HG03095 (cell line): ENCODE data around the gene ZNF609.
A peak's percentile ranks its signal among the peaks of the same experiment; 100 is the strongest.

ENCODE experiments used
- ATAC-seq: cut with Tn5 transposase; IDR thresholded peaks from one replicate; pipeline ENCODE4 v1.9.1; 2021; ENCODE audit warnings: moderate library complexity; ENCODE audit not compliant: unreplicated experiment

ZNF609 gene

GRCh38 chr15:64536244-64536836, 76.0 kb downstream of the ZNF609 start:
- no peak for ATAC-seq

GRCh38 chr15:64542091-64542490, 81.7 kb downstream of the ZNF609 start:
- ATAC-seq, result no peak

GRCh38 chr15:64544450-64544849, 84.1 kb downstream of the ZNF609 start:
- no peak for ATAC-seq

GRCh38 chr15:64547275-64547674, 86.9 kb downstream of the ZNF609 start:
- ATAC-seq, result no peak

- no peak for ATAC-seq
These were observed 87.9 kb downstream of the ZNF609 start for GRCh38 chr15:64548235-64548634.

GRCh38 chr15:64549860-64550259, 89.5 kb downstream of the ZNF609 start:
- ATAC-seq, result no peak

- ATAC-seq, result no peak
These were observed 92.0 kb downstream of the ZNF609 start for GRCh38 chr15:64552281-64552948.

- no peak for ATAC-seq
These were observed 98.2 kb downstream of the ZNF609 start for GRCh38 chr15:64558460-64559179.

- ATAC-seq, result no peak
These were observed 98.9 kb downstream of the ZNF609 start for GRCh38 chr15:64559243-64559642.

GRCh38 chr15:64560501-64560900, 100.1 kb downstream of the ZNF609 start:
- ATAC-seq, result no peak

GRCh38 chr15:64560998-64561397, 100.6 kb downstream of the ZNF609 start:
- no peak for ATAC-seq

- ATAC-seq, result no peak
These were observed 101.7 kb downstream of the ZNF609 start for GRCh38 chr15:64562003-64562640.

- ATAC-seq, result no peak
These were observed 105.7 kb downstream of the ZNF609 start for GRCh38 chr15:64566102-64566501.

- ATAC-seq, result no peak
These were observed 106.5 kb downstream of the ZNF609 start for GRCh38 chr15:64566629-64567427.

- ATAC-seq, result no peak
These were observed 108.4 kb downstream of the ZNF609 start for GRCh38 chr15:64568765-64569164.

GRCh38 chr15:64571857-64572291, 111.5 kb downstream of the ZNF609 start:
- peak; percentile 70 for ATAC-seq

GRCh38 chr15:64572856-64573255, 112.5 kb downstream of the ZNF609 start:
- ATAC-seq, result no peak

- no peak for ATAC-seq
These were observed 114.1 kb downstream of the ZNF609 start for GRCh38 chr15:64574301-64575017.

GRCh38 chr15:64580696-64581407, 120.5 kb downstream of the ZNF609 start:
- ATAC-seq, result no peak

- ATAC-seq, result no peak
These were observed 121.0 kb downstream of the ZNF609 start for GRCh38 chr15:64581408-64581761.
